ENCODE data around the gene LARGE1. TPM values are rescaled to one million over a fixed set of nuclear protein-coding genes. Genes with fewer than 3 reads are reported as not detected.
A peak's percentile ranks its signal among the peaks of the same experiment; 100 is the strongest.

The LARGE1 gene
- total RNA-seq, 1 experiment from 2014 or later, result 5.8 TPM

DNA sequence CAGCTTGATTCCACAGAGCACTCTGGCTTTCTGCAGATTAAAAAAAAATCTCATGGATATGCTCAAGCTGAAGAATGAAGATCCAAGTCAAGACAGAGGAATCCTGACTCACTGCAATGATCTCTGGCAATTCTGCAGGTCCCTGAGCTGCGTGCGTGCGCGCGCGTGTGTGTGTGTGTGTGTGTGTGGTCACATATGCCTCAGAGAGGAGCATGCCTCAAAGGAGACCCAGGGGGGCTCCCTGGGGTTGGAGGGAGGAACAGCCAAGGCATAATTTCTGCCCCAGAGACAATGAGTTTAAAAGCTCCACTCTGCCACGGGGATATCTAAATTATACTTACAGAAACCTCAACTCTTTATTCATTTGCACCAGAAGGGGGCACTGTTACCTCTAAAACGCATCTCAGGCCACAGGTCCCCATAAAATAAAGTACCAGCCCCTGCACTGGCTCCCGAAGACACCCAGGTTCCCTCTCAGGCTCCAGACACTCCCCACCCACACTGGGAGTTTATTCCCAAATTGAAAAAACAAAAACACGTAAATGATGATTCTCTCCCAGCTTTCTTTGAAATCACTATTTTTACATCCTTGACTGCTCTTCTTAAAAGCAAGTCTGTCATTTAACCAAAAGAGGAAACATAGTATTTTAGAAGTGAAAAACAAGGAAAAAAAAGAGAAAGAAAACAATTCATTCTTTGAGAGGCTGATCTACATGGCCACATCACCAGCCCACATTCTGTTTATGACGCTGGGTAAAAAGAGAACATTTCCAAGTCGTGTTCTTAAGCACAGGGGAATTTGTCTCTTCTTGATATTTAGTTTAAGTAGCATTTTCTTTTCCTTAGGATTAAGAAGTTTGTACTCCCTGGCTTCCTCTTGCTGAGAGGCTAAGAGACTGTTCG, 401.0 kb downstream of the LARGE1 start:
- intact Hi-C loops (cut with micrococcal nuclease; ENCODE audit: unreplicated experiment), result loop anchor here (1.0 to 2.0 kb wide), 3 partner anchors 60 to 399 kb away; no protein-coding TSS in a partner anchor
- Histone ChIP-seq H3K9me3 (no peaks in the 10 kb centered on the region; the same call in 1 of the 2 replicates), H3K4me3 (ENCODE audit: low read depth, low read length) (no peak overlapping the region), H3K36me3 (ENCODE audit: control insufficient read depth, insufficient read depth, low read length) (no peaks in the 10 kb centered on the region), H3K4me1 (peaks cover 8% of the 10 kb centered on the region; the same call in 1 of the 2 replicates), H3K27me3 (replicated peaks; ENCODE audit: control insufficient read depth, insufficient read depth, low read length) (no peaks in the 10 kb centered on the region)
- Mint-ChIP-seq H3K9me3 (ENCODE audit: unreplicated experiment) (no peaks in the 10 kb centered on the region), H3K4me3 (ENCODE audit: unreplicated experiment) (no peak overlapping the region), H3K27ac (ENCODE audit: unreplicated experiment) (no peak overlapping the region), H3K27me3 (ENCODE audit: insufficient read depth, unreplicated experiment) (no peaks in the 10 kb centered on the region), H3K36me3 (ENCODE audit: insufficient read depth, unreplicated experiment) (no peaks in the 10 kb centered on the region), H3K4me1 (ENCODE audit: low read depth, unreplicated experiment) (peaks cover 2% of the 10 kb centered on the region)
- no TSS peak for BruUV-seq (replicated peaks)
- POLR2A ChIA-PET, result no interaction called here
- DNase-seq, result peak; percentile 42 to 68
- CTCF ChIA-PET, result interaction anchor here (0.6 to 1.4 kb wide), 10 partner anchors 9 to 184 kb away, joined by 3 to 16 read pairs (median 4); no protein-coding TSS in a partner anchor
- TF ChIP-seq, protein P1, sequence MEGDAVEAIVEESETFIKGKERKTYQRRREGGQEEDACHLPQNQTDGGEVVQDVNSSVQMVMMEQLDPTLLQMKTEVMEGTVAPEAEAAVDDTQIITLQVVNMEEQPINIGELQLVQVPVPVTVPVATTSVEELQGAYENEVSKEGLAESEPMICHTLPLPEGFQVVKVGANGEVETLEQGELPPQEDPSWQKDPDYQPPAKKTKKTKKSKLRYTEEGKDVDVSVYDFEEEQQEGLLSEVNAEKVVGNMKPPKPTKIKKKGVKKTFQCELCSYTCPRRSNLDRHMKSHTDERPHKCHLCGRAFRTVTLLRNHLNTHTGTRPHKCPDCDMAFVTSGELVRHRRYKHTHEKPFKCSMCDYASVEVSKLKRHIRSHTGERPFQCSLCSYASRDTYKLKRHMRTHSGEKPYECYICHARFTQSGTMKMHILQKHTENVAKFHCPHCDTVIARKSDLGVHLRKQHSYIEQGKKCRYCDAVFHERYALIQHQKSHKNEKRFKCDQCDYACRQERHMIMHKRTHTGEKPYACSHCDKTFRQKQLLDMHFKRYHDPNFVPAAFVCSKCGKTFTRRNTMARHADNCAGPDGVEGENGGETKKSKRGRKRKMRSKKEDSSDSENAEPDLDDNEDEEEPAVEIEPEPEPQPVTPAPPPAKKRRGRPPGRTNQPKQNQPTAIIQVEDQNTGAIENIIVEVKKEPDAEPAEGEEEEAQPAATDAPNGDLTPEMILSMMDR (IDR thresholded peaks at IDR 0.05; ENCODE audit: insufficient read depth in 1 of 2, low read depth in 1 of 2, low read length in 1 of 2, severe bottlenecking in 1 of 2, unreplicated experiment in 1 of 2), result peak; percentile 64 to 76

DNA sequence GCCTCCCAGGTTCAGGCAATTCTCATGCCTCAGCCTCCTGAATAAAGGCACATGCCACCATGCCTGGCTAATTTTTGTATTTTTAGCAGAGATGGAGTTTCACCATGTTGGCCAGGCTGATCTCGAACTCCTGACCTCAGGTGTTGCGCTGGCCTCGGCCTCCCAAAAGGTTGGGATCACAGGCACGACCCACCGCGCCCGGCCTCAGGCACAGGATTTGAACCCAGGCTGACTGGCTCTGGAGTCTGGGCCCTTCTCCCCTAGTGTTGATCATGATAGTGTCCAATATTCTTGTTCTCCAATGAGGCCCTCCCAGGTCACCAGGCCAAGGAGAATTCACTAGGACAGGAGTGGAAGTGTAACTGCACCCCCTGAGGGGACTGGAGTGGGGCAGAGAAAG, 401.9 kb downstream of the LARGE1 start:
- Mint-ChIP-seq H3K9me3 (ENCODE audit: unreplicated experiment) (no peaks in the 10 kb centered on the region), H3K27ac (ENCODE audit: unreplicated experiment) (no peak overlapping the region), H3K4me3 (ENCODE audit: unreplicated experiment) (no peak overlapping the region), H3K36me3 (ENCODE audit: insufficient read depth, unreplicated experiment) (no peaks in the 10 kb centered on the region), H3K27me3 (ENCODE audit: insufficient read depth, unreplicated experiment) (no peaks in the 10 kb centered on the region), H3K4me1 (ENCODE audit: low read depth, unreplicated experiment) (no peaks in the 10 kb centered on the region)
- CTCF ChIA-PET, result interaction anchor here (1.1 to 1.4 kb wide), 3 partner anchors 21 to 136 kb away, joined by 4 to 16 read pairs (median 13); no protein-coding TSS in a partner anchor
- BruUV-seq (replicated peaks), result no TSS peak
- no peaks in the 10 kb centered on the region for H3K36me3 ChIP-seq (ENCODE audit: control insufficient read depth, insufficient read depth, low read length)
- no peaks in the 10 kb centered on the region; the same call in 1 of the 2 replicates for H3K9me3 ChIP-seq
- DNase-seq, result no peak
- H3K4me1 ChIP-seq, result peaks cover 8% of the 10 kb centered on the region; the same call in 1 of the 2 replicates
- intact Hi-C loops (cut with micrococcal nuclease; ENCODE audit: unreplicated experiment), result loop anchor here (2.0 kb wide), 2 partner anchors 216 to 400 kb away; no protein-coding TSS in a partner anchor
- TF ChIP-seq, protein P1 (IDR thresholded peaks at IDR 0.05; ENCODE audit: insufficient read depth in 1 of 2, low read depth in 1 of 2, low read length in 1 of 2, severe bottlenecking in 1 of 2, unreplicated experiment in 1 of 2), result no peak
- POLR2A ChIA-PET, result no interaction called here
- no peaks in the 10 kb centered on the region for H3K27me3 ChIP-seq (replicated peaks; ENCODE audit: control insufficient read depth, insufficient read depth, low read length)
- no peak overlapping the region for H3K4me3 ChIP-seq (ENCODE audit: low read depth, low read length)

DNA sequence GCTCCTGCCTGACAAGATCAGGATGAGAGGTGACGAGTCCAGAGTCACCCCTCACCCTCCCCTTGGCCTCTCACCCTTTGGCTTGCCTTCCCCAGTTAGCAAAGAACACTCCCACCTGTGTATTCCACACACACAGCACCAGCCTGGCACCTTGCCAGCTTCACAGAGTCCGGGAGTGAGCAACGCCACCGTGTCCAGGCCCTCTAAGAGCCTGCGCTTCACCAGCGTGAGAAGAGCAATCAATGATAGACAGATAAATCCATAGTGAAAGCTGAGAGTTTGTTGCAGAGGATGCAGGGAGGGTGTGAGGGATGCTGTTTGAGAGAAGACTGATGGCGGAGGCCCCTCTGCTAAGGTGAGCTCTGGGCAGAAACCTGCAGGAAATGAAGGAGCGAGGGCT, 404.5 kb downstream of the LARGE1 start:
- Histone ChIP-seq H3K9me3 (no peaks in the 10 kb centered on the region; the same call in 1 of the 2 replicates), H3K4me3 (ENCODE audit: low read depth, low read length) (no peak overlapping the region), H3K36me3 (ENCODE audit: control insufficient read depth, insufficient read depth, low read length) (no peaks in the 10 kb centered on the region), H3K27me3 (replicated peaks; ENCODE audit: control insufficient read depth, insufficient read depth, low read length) (no peaks in the 10 kb centered on the region), H3K4me1 (peaks cover 10% of the 10 kb centered on the region; the same call in 1 of the 2 replicates)
- Mint-ChIP-seq H3K27me3 (ENCODE audit: insufficient read depth, unreplicated experiment) (no peaks in the 10 kb centered on the region), H3K4me3 (ENCODE audit: unreplicated experiment) (no peak overlapping the region), H3K9me3 (ENCODE audit: unreplicated experiment) (no peaks in the 10 kb centered on the region), H3K36me3 (ENCODE audit: insufficient read depth, unreplicated experiment) (no peaks in the 10 kb centered on the region), H3K27ac (ENCODE audit: unreplicated experiment) (no peak overlapping the region), H3K4me1 (ENCODE audit: low read depth, unreplicated experiment) (no peaks in the 10 kb centered on the region)
- TF ChIP-seq, protein P1 (IDR thresholded peaks at IDR 0.05; ENCODE audit: insufficient read depth in 1 of 2, low read depth in 1 of 2, low read length in 1 of 2, severe bottlenecking in 1 of 2, unreplicated experiment in 1 of 2), result no peak
- ChIA-PET POLR2A (no interaction called here), CTCF (interaction anchor here (1.9 kb wide), 1 partner anchor 24 kb away, joined by 5 read pairs; no protein-coding TSS in a partner anchor)
- DNase-seq, result no peak
- no TSS peak for BruUV-seq (replicated peaks)
- intact Hi-C loops (cut with micrococcal nuclease; ENCODE audit: unreplicated experiment), result no loop called here
